H1 (cell line): Measurements from ENCODE around the gene SPIRE1. TPM values are rescaled to one million over a fixed set of nuclear protein-coding genes. Genes with fewer than 3 reads are reported as not detected.

Experiments used
- polyA plus RNA-seq, 7 experiments: library from polyadenylated mRNA; depleted of rRNA in 3 of 7; stranded (reverse) in 5 of 7; unstranded in 2 of 7; fragments of >200 nt in 5 of 7; fragments of 200-250 nt in 2 of 7; gene quantifications; 1 replicate in 5 of 7; 2 replicates in 1 of 7; 4 replicates in 1 of 7; pipeline versions ENCODE4 v1.2.1 to v1.2.3, GENCODE V29; 2011 to 2013; ENCODE audit warnings: missing spikeins in 2 of 7, mixed read lengths in 2 of 7
- total RNA-seq: library from RNA; stranded (reverse); fragmentation: NEBNext Ultra II Directional; extraction: Animal tissue kit (Norgen Biotek cat#: 25700); gene quantifications from 2 replicates; pipeline ENCODE4 v1.2.1, GENCODE V29; 2021
- TF ChIP-seq, protein P1 (sequence below), 3 experiments: IDR thresholded peaks; 1 replicate in 2 of 3; 2 replicates in 1 of 3; pipeline versions ENCODE4 v1.5.1 to v1.6.1; 2011; ENCODE audit warnings: low read length in 3 of 3, mild to moderate bottlenecking in 3 of 3, inconsistent platforms in 2 of 3, low read depth in 1 of 3, moderate library complexity in 1 of 3; ENCODE audit not compliant: insufficient read depth in 1 of 3; ENCODE audit errors: control extremely low read depth in 1 of 3

SPIRE1 gene
- total and polyA plus RNA-seq, 2 of the 8 experiments (the other 6 are each of a cell fraction or from before 2014, with no cell fraction given): 6.0 to 21.5 TPM

DNA sequence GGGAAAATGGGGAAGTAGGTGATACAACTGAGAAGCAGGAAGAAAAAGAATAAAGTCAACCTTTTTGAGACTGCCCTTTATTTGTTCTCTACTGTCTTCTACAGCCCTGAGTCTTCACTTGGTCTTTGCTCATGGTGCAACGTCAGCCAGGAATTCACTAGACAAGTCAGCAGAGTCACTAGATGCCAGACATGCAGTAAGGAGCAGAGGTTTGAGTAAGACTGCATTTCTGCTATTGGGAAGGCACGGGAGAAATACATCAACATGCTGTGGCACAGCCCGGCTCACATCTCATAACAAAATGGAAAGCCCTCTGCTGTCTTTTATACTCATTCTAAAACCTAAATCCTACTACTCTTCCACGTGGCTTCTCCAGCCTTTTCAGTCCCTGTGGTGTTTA is 183.0 kb downstream of the SPIRE1 start (continued):
- TF ChIP-seq, protein P1, sequence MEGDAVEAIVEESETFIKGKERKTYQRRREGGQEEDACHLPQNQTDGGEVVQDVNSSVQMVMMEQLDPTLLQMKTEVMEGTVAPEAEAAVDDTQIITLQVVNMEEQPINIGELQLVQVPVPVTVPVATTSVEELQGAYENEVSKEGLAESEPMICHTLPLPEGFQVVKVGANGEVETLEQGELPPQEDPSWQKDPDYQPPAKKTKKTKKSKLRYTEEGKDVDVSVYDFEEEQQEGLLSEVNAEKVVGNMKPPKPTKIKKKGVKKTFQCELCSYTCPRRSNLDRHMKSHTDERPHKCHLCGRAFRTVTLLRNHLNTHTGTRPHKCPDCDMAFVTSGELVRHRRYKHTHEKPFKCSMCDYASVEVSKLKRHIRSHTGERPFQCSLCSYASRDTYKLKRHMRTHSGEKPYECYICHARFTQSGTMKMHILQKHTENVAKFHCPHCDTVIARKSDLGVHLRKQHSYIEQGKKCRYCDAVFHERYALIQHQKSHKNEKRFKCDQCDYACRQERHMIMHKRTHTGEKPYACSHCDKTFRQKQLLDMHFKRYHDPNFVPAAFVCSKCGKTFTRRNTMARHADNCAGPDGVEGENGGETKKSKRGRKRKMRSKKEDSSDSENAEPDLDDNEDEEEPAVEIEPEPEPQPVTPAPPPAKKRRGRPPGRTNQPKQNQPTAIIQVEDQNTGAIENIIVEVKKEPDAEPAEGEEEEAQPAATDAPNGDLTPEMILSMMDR (IDR thresholded peaks at IDR 0.05; ENCODE audit: control extremely low read depth in 1 of 3, insufficient read depth in 1 of 3, low read depth in 1 of 3, low read length in 3 of 3): no peak
